Rectal smooth muscle tissue (tissue), 1 donor: ENCODE data around the gene CCDC93.

Experiments
- H3K27ac ChIP-seq: one replicate; pipeline ENCODE4 v1.7.0; 2013; ENCODE audit warnings: low read depth, low read length, inconsistent platforms
- H3K27me3 ChIP-seq: one replicate; pipeline ENCODE4 v1.7.0; 2013; ENCODE audit warnings: low read length; ENCODE audit not compliant: control insufficient read depth, insufficient read depth
- H3K36me3 ChIP-seq: one replicate; pipeline ENCODE4 v1.7.0; 2013; ENCODE audit warnings: low read length; ENCODE audit not compliant: control insufficient read depth, insufficient read depth
- H3K4me1 ChIP-seq: one replicate; pipeline ENCODE4 v1.7.0; 2013; ENCODE audit warnings: low read length; ENCODE audit not compliant: control insufficient read depth, insufficient read depth
- H3K4me3 ChIP-seq: one replicate; pipeline ENCODE4 v1.7.0; 2013; ENCODE audit warnings: low read length
- H3K9ac ChIP-seq: one replicate; pipeline ENCODE4 v1.7.0; 2013; ENCODE audit warnings: low read length

CCDC93 gene

DNA sequence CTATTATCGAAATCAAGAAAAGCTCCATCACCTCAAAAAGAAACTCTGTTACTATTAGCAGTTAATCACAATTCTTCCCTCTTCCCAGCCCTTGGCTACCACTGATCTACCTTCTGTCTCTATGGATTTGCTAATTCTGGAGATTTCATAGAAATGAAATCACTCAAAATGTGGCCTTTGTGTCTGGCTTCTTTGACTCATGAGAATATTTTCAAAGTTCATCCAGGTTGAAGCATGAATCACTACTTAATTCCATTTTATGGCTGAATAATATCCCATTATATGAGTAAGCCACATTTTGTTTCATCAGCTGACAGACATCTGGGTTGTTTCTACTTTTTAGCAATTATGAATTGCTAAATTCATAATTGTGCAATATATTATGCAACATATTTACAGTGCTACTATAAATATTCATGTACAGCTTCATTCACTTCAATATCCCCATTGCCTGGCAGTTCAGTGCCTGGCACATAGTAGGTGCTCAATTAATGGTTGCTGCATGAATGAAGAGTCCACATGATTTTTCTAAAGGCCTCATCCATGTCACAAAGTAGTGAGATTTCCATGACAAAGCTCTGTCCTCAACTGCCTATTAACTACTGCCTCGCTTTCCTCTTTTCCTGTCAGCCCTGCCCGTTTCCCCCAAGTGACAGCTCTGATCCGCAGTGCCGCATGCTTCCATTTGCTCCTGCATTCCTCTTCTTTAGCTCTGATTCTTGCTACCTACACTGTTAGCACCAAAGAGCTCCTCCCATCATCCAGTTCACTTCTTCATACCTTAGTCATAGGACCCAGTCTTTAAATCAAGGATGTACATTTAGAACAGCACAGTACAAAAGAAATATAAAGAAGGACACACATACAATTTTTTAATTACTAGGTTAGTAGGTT, 32.8 kb downstream of the CCDC93 start:
- no peaks in the 10 kb centered on the region for H3K4me1 ChIP-seq
- H3K4me3 ChIP-seq: no peak overlapping the region
- H3K27ac ChIP-seq: peak overlapping the region; percentile 20
- H3K27me3 ChIP-seq: no peaks in the 10 kb centered on the region
- H3K36me3 ChIP-seq: peaks cover 3% of the 10 kb centered on the region
- H3K9ac ChIP-seq: no peak overlapping the region

GRCh38 chr2:117979911-117980701, 33.8 kb downstream of the CCDC93 start:
- Histone ChIP-seq H3K9ac (no peak overlapping the region), H3K4me3 (no peak overlapping the region), H3K36me3 (peaks cover 3% of the 10 kb centered on the region), H3K27me3 (no peaks in the 10 kb centered on the region), H3K27ac (peak overlapping the region; percentile 17), H3K4me1 (no peaks in the 10 kb centered on the region)

GRCh38 chr2:117977696-117978095, 36.2 kb downstream of the CCDC93 start:
- Histone ChIP-seq H3K36me3 (peaks cover 5% of the 10 kb centered on the region), H3K9ac (no peak overlapping the region), H3K27ac (no peak overlapping the region), H3K4me3 (no peak overlapping the region), H3K27me3 (no peaks in the 10 kb centered on the region), H3K4me1 (no peaks in the 10 kb centered on the region)

GRCh38 chr2:117976581-117976980, 37.3 kb downstream of the CCDC93 start:
- Histone ChIP-seq H3K9ac (no peak overlapping the region), H3K36me3 (peaks cover 11% of the 10 kb centered on the region), H3K4me3 (no peak overlapping the region), H3K27ac (no peak overlapping the region), H3K4me1 (no peaks in the 10 kb centered on the region), H3K27me3 (no peaks in the 10 kb centered on the region)

DNA sequence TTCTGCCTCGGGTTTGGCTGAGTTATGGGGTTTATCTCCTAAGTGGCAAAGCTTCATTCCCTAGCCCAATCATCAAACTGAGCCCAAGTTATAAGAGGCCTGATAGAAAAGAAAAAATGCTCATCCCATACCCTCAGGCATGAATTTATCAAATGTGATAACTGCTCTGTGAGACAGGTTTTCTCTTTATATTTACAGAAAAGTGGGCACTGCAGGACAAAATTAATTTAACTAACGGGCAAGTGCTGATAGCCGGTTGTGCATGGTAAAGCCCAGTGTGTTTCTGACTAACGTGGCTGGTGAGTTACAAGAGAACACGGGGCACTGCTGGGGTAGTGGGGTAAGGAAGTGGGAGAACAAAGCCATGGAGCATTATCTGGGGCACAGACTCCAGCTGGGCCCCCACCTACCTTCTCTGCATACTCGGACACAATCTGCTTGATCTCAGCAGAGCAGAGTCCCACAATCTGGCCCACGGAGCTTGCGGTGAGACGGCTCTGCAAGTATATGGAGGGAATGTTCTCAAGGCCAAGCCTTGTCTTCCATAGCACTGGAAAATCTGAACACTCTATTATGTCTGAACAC, 40.3 kb downstream of the CCDC93 start:
- Histone ChIP-seq H3K27ac (no peak overlapping the region), H3K27me3 (no peaks in the 10 kb centered on the region), H3K9ac (no peak overlapping the region), H3K4me3 (no peak overlapping the region), H3K4me1 (no peaks in the 10 kb centered on the region), H3K36me3 (peaks cover 22% of the 10 kb centered on the region)

DNA sequence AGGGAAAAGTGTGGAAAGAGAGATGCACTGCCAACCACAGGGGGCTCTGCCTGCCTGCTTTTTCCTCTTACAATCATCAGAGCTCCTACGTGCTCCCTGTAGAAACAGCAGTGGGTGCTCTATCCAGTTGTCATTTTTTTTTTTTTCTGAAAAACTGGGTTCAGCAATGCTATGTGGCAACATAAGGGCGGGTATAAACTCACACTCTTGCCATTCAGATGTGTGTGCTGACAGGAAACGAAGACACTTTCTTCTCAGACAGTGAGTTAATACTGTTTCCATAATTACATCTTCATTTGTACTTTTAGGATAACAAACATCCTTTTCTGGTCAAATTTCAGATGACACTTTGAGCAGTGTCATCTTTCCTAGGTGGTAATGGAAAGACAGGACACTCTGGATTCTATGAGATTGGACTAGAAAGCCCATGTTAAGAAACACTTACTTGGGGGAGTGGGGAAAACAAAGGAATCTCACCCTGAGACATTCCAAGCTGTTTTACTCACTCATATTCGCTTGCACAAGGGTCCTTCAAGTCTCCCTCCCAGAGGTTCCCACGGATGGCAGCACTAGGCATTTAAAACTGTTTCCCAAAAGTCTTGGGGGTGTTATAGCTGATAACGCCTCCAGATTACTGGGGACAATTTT, 41.3 kb downstream of the CCDC93 start:
- Histone ChIP-seq H3K4me3 (no peak overlapping the region), H3K4me1 (no peaks in the 10 kb centered on the region), H3K9ac (no peak overlapping the region), H3K27me3 (no peaks in the 10 kb centered on the region), H3K27ac (no peak overlapping the region), H3K36me3 (peaks cover 22% of the 10 kb centered on the region)

- Histone ChIP-seq H3K27ac (peak overlapping the region; percentile 13), H3K4me1 (no peaks in the 10 kb centered on the region), H3K36me3 (peaks cover 23% of the 10 kb centered on the region), H3K9ac (no peak overlapping the region), H3K27me3 (no peaks in the 10 kb centered on the region), H3K4me3 (no peak overlapping the region)
Observed at GRCh38 chr2:117968722-117969121, 45.1 kb downstream of the CCDC93 start.

DNA sequence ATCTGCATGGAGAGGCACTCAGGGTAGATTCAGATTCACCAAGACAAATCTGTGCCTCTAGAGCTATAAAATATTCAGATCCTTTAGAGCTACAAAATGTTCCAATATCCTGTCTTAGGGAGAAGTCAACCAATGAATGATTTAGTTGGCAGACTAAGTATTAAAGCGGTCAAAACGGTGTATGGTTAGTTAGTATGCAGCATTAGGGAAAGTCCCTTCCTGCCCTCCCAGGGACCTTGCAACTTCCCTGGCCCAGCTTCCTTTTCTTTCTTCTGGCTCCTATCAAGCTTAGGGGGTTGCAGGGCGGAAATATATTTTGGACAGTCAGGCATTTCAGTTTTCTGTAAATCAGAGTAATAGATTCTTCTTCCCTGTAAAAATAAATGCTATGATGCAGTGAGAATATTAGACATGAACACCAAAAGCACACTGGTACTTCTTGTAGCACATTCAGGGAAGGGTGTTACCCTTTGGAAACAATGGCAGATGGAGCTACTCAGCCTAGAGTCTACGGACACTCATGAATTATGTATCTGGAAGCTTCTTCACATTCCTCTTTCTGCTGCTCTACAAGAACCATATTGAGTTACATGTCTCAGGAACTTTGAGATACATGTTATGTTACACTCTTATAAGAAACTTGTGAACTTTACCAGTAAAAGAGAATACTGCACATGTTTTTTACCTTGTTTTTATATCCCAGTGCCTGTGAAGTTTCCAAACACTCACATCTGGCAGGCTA, 45.7 kb downstream of the CCDC93 start:
- Histone ChIP-seq H3K9ac (no peak overlapping the region), H3K36me3 (peaks cover 23% of the 10 kb centered on the region), H3K27me3 (no peaks in the 10 kb centered on the region), H3K4me3 (no peak overlapping the region), H3K27ac (no peak overlapping the region), H3K4me1 (no peaks in the 10 kb centered on the region)

DNA sequence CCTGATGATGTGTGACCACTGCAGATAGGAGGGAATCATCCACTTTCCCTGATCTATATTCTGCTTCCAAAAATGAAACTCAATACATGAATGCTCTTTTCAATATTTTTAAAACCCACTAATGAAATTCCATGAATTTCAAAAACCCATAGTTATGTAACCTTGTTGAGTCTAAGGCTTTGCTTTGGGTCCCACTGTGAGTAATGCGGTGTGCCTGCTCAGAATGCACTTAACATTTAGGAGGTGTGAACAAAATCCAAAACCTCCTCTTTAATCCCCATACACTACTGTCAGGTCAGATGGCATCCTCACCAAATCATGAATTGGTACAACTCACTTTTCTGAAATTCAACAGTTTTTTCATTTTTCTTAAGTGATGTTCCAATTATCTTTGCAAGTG, 50.4 kb downstream of the CCDC93 start:
- no peaks in the 10 kb centered on the region for H3K4me1 ChIP-seq
- H3K27me3 ChIP-seq: no peaks in the 10 kb centered on the region
- H3K27ac ChIP-seq: no peak overlapping the region
- H3K9ac ChIP-seq: no peak overlapping the region
- no peak overlapping the region for H3K4me3 ChIP-seq
- peaks cover 11% of the 10 kb centered on the region for H3K36me3 ChIP-seq

- Histone ChIP-seq H3K4me3 (no peak overlapping the region), H3K9ac (no peak overlapping the region), H3K4me1 (no peaks in the 10 kb centered on the region), H3K27me3 (no peaks in the 10 kb centered on the region), H3K36me3 (peaks cover 11% of the 10 kb centered on the region), H3K27ac (no peak overlapping the region)
Observed at GRCh38 chr2:117961201-117961600, 52.7 kb downstream of the CCDC93 start.

GRCh38 chr2:117960231-117960630, 53.6 kb downstream of the CCDC93 start:
- H3K4me3 ChIP-seq: no peak overlapping the region
- H3K27ac ChIP-seq: no peak overlapping the region
- peaks cover 11% of the 10 kb centered on the region for H3K36me3 ChIP-seq
- no peak overlapping the region for H3K9ac ChIP-seq
- H3K27me3 ChIP-seq: no peaks in the 10 kb centered on the region
- H3K4me1 ChIP-seq: no peaks in the 10 kb centered on the region
